Stimulated activated CD8-positive, alpha-beta memory T cell treated with anti-CD3 and anti-CD28 coated beads, Interleukin-12 subunit alpha, Interleukin-12 subunit beta, amount 100 ng/mL, for 24 hours (primary cell): ENCODE measurements around the gene PLRG1.
"Not testable (repeated sequence)": the region's sequence is repeated elsewhere in the genome, so short reads cannot be mapped to it uniquely, and the experiment has no call there.

ENCODE experiments used
- DNase-seq: peaks from one replicate; pipeline ENCODE4 v3.0.0-alpha.2; 2020; ENCODE audit errors: extremely low read depth

Gene PLRG1

GRCh38 chr4:154549894-154550790 is at the start of gene PLRG1:
Gene PLRG1 (minus strand): TSS chr4:154550400. CDS start chr4:154550308, 92 bp downstream.
- DNase-seq: peak; percentile 89

GRCh38 chr4:154597798-154598774 is 47.9 kb upstream of the PLRG1 start:
- no peak for DNase-seq

- DNase-seq: not testable (repeated sequence)
These were observed 47.1 kb upstream of the PLRG1 start for GRCh38 chr4:154597281-154597680.

- DNase-seq: no peak
These were observed 45.6 kb upstream of the PLRG1 start for GRCh38 chr4:154595807-154596206.

GRCh38 chr4:154594343-154594742 is 44.1 kb upstream of the PLRG1 start:
- DNase-seq: not testable (repeated sequence)

GRCh38 chr4:154593868-154594267 is 43.7 kb upstream of the PLRG1 start:
- no peak for DNase-seq

GRCh38 chr4:154591890-154592289 is 41.7 kb upstream of the PLRG1 start:
- DNase-seq: no peak

- DNase-seq: no peak
These were observed 40.3 kb upstream of the PLRG1 start, which contains the start of gene FGA for GRCh38 chr4:154590329-154591006. Gene FGA (minus strand): TSS chr4:154590742. CDS start chr4:154590687, 55 bp downstream.

- DNase-seq: no peak
These were observed 39.3 kb upstream of the PLRG1 start for GRCh38 chr4:154589296-154590197.

- no peak for DNase-seq
These were observed 38.0 kb upstream of the PLRG1 start for GRCh38 chr4:154588198-154588597.

- DNase-seq: no peak
These were observed 36.3 kb upstream of the PLRG1 start for GRCh38 chr4:154586296-154587033.

- no peak for DNase-seq
These were observed 35.3 kb upstream of the PLRG1 start for GRCh38 chr4:154585369-154586018.

GRCh38 chr4:154584259-154584658 is 34.1 kb upstream of the PLRG1 start:
- no peak for DNase-seq

GRCh38 chr4:154583677-154584076 is 33.5 kb upstream of the PLRG1 start:
- no peak for DNase-seq

- no peak for DNase-seq
These were observed 33.0 kb upstream of the PLRG1 start for GRCh38 chr4:154583230-154583629.

GRCh38 chr4:154582723-154583122 is 32.5 kb upstream of the PLRG1 start:
- DNase-seq: no peak

- no peak for DNase-seq
These were observed 29.7 kb upstream of the PLRG1 start for GRCh38 chr4:154579927-154580326.

- no peak for DNase-seq
These were observed 28.7 kb upstream of the PLRG1 start for GRCh38 chr4:154578919-154579318.

- DNase-seq: no peak
These were observed 27.1 kb upstream of the PLRG1 start for GRCh38 chr4:154577324-154577723.
